HepG2 (cell line): ENCODE measurements around the gene AHCYL1. TPM values are rescaled to one million over a fixed set of nuclear protein-coding genes. Genes with fewer than 3 reads are reported as not detected.

Source experiments
- ATAC-seq: fragments of 200-7000 bp; cut with Tn5 transposase; 3 replicates; pipeline ENCODE4 v1.9.1; 2020; ENCODE audit warnings: mild to moderate bottlenecking, moderate library complexity
- BruUV-seq: library from RNA; stranded (reverse); fragments of 400-500 nt; replicated peaks from 2 replicates; lab custom pipeline; 2021; lab: Mats Ljungman, UMichigan
- CTCF ChIA-PET: fragments of 300-600 bp; formaldehyde crosslinking; extraction: SDS; loops from one replicate; lab custom pipeline; 2021; ENCODE audit warnings: low total read pairs, inconsistent platforms, low intra/inter-chr PET ratio; lab: Yijun Ruan, JAX
- POLR2A ChIA-PET: fragments of 350-600 bp; sonication (Branson Sonifier 250); formaldehyde crosslinking; loops from one replicate; lab custom pipeline; 2020; ENCODE audit warnings: antibody characterized with exemption, inconsistent platforms; lab: Yijun Ruan, JAX
- DNase-seq: peaks from one replicate; pipeline ENCODE4 v3.0.0-alpha.2; 2015; ENCODE audit warnings: low spot score
- FAIRE-seq: peaks from 3 replicates; lab custom pipeline; 2011; peaks lifted over from hg19 to GRCh38; lab: Jason Lieb, UNC
- H2AFZ ChIP-seq: one replicate; pipeline ENCODE4 v1.6.1; 2011; ENCODE audit warnings: low read length, inconsistent platforms
- H3K27ac ChIP-seq: fragments of 300-600 bp; 3 replicates; pipeline ENCODE4 v1.8.0; 2011; ENCODE audit warnings: mixed run types, mild to moderate bottlenecking, mixed read lengths, low read length, inconsistent platforms; ENCODE audit not compliant: insufficient read depth; ENCODE audit errors: extremely low read length
- H3K27me3 ChIP-seq, 2 experiments: fragments of 200-600 bp in 1 of 2; 2 replicates in 1 of 2; 3 replicates in 1 of 2; pipeline versions ENCODE4 v1.6.0 to v1.8.0; 2011; ENCODE audit warnings: low read length in 2 of 2, mild to moderate bottlenecking in 2 of 2, moderate library complexity in 2 of 2, inconsistent platforms in 1 of 2; ENCODE audit not compliant: insufficient read depth in 2 of 2, control insufficient read depth in 1 of 2
- H3K36me3 ChIP-seq, 2 experiments: fragments of 200-600 bp in 1 of 2; replicated peaks in 1 of 2; 2 replicates in 1 of 2; 3 replicates in 1 of 2; pipeline versions ENCODE4 v1.5.1 to v1.8.0; 2011; ENCODE audit warnings: low read length in 2 of 2, inconsistent platforms in 1 of 2; ENCODE audit not compliant: insufficient read depth in 2 of 2, control insufficient read depth in 1 of 2
- H3K4me1 ChIP-seq: 2 replicates; pipeline ENCODE4 v1.5.1; 2012; ENCODE audit warnings: low read length, inconsistent platforms; ENCODE audit not compliant: insufficient read depth
- H3K4me2 ChIP-seq: 2 replicates; pipeline ENCODE4 v1.6.0; 2011; ENCODE audit warnings: low read depth, low read length, inconsistent platforms
- H3K4me3 ChIP-seq, 3 experiments: fragments of 200-600 bp in 1 of 3; sonication (generic), shearing (Covaris generic) in 1 of 3; replicated peaks in 1 of 3; 2 replicates each; pipeline ENCODE4 v1.5.1; 2011 to 2016; ENCODE audit warnings: low read length in 3 of 3, inconsistent platforms in 2 of 3, low read depth in 2 of 3, mild to moderate bottlenecking in 2 of 3, control low read depth in 1 of 3, mixed read lengths in 1 of 3; ENCODE audit not compliant: insufficient read depth in 1 of 3
- H3K79me2 ChIP-seq: one replicate; pipeline ENCODE4 v1.6.1; 2011; ENCODE audit warnings: low read length, inconsistent platforms; ENCODE audit not compliant: insufficient read depth
- H3K9ac ChIP-seq: 2 replicates; pipeline ENCODE4 v1.6.0; 2011; ENCODE audit warnings: mild to moderate bottlenecking, low read depth, low read length, inconsistent platforms; ENCODE audit not compliant: insufficient read depth
- H3K9me3 ChIP-seq: 2 replicates; pipeline ENCODE4 v1.5.1; 2012; ENCODE audit warnings: mild to moderate bottlenecking, low read length
- H4K20me1 ChIP-seq: 2 replicates; pipeline ENCODE4 v1.6.0; 2011; ENCODE audit warnings: inconsistent platforms, mild to moderate bottlenecking, low read length, moderate library complexity; ENCODE audit not compliant: insufficient read depth
- SRSF4 ChIP-seq: fragments of 200-400 bp; formaldehyde crosslinking; IDR thresholded peaks from one replicate; pipeline ENCODE4 v1.6.1; 2018; ENCODE audit warnings: mild to moderate bottlenecking, low read depth, low read length, moderate library complexity; ENCODE audit not compliant: poor library complexity, severe bottlenecking
- TBP ChIP-seq: sonication (generic); formaldehyde crosslinking; IDR thresholded peaks from 2 replicates; pipeline ENCODE4 v1.5.0; 2020; ENCODE audit warnings: missing genetic modification reagents
- ZNF180 ChIP-seq: sonication (generic); formaldehyde crosslinking; IDR thresholded peaks from 2 replicates; pipeline ENCODE4 v1.4.0; 2020; ENCODE audit warnings: low read depth, missing genetic modification reagents, borderline replicate concordance
- ZNF460 ChIP-seq: sonication (generic); formaldehyde crosslinking; IDR thresholded peaks from 2 replicates; pipeline ENCODE4 v1.5.1; 2020; ENCODE audit warnings: missing genetic modification reagents, mild to moderate bottlenecking, borderline replicate concordance
- WGBS: methylation state at CpG from one replicate; pipeline ENCODE4 v1.1.6; 2017; ENCODE audit warnings: low lambda C conversion rate; 5-methylcytosine and 5-hydroxymethylcytosine counted together
- in situ Hi-C: cut with HindIII; loops from 2 replicates; pipeline ENCODE4 v1.10.0; 2017; ENCODE audit warnings: low pct_unique_long_range_greater_than_20kb; ENCODE audit not compliant: extremely low pct_ligation_motif_present
- intact Hi-C: fragments of 100-400 bp; cut with micrococcal nuclease; formaldehyde crosslinking; loops from one replicate; pipeline ENCODE4 v1.10.0; 2022; ENCODE audit not compliant: unreplicated experiment
- polyA plus RNA-seq, 8 experiments: library from polyadenylated mRNA; depleted of rRNA in 3 of 8; stranded (reverse) in 7 of 8; unstranded in 1 of 8; fragments of >200 nt; fragmentation: Illumina TruSeq in 4 of 8; extraction: Trizol in 4 of 8; gene quantifications; 2 replicates each; pipeline versions ENCODE4 v1.2.1 to v1.2.3, GENCODE V29; 2011 to 2016; ENCODE audit warnings: low read depth in 4 of 8, missing spikeins in 1 of 8, mixed read lengths in 1 of 8; ENCODE audit not compliant: insufficient read depth in 1 of 8
- total RNA-seq, 5 experiments: library from RNA; depleted of rRNA; stranded (reverse); fragments of >200 nt; fragmentation: Illumina TruSeq; extraction: Trizol; gene quantifications; 2 replicates each; pipeline ENCODE4 v1.2.3, GENCODE V29; 2016; ENCODE audit warnings: low read depth in 1 of 5
- TF ChIP-seq, protein P1 (sequence below): sonication (generic); formaldehyde crosslinking; IDR thresholded peaks from 2 replicates; pipeline ENCODE4 v1.4.0; 2020; ENCODE audit warnings: mild to moderate bottlenecking, missing genetic modification reagents
- TF ChIP-seq, protein P2 (sequence below): sonication (generic); formaldehyde crosslinking; IDR thresholded peaks from 2 replicates; pipeline ENCODE4 v1.4.0; 2020; ENCODE audit warnings: missing genetic modification reagents
- TF ChIP-seq, protein P3 (sequence below): sonication (generic); formaldehyde crosslinking; IDR thresholded peaks from one replicate; pipeline ENCODE4 v1.5.1; 2020; ENCODE audit warnings: mild to moderate bottlenecking, missing genetic modification reagents; ENCODE audit errors: not compliant biosample characterization

Gene AHCYL1
- total and polyA plus RNA-seq, 2 of the 13 experiments (the other 11 are each of a cell fraction or from before 2014, with no cell fraction given): 40.9 to 76.3 TPM

DNA sequence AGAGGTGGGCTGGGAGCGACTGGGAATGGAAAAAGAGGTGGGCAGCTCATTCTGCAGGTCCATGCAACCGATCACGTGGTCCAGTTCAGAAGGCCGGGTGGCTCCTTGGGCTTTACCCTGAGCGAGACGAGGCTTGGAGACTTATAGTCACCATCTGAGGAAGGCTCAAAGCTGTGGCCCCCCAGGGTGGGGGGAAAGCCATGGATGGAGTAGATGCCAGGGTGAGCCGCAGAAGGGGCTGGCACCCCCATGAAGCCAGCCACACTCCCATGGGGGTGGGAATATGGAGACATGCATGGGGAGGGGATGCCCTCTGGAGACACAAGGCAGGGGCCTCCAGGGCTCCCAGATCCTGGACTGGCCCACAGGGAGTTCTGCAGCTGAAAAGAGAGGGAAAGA is 76.1 kb downstream of the AHCYL1 start:
- intact Hi-C loops: no loop called here
- Histone ChIP-seq H3K4me2 (no peak overlapping the region), H4K20me1 (no peaks in the 10 kb centered on the region), H3K9me3 (no peaks in the 10 kb centered on the region), H3K36me3 (peaks cover 9 to 24% of the 10 kb centered on the region in 2 experiments; a peak in 4 of 5 replicates), H3K27me3 (no peaks in the 10 kb centered on the region), H3K4me3 (no peak overlapping the region), H3K4me1 (peaks cover 13% of the 10 kb centered on the region), H3K9ac (no peak overlapping the region), H3K79me2 (no peaks in the 10 kb centered on the region)
- DNase-seq (no peak), ATAC-seq (no peak), FAIRE-seq (no peak)
- BruUV-seq: no TSS peak
- POLR2A ChIA-PET: interaction anchor here (1.2 to 2.0 kb wide), 2 partner anchors 26 to 28 kb away, joined by 4 to 8 read pairs; partner anchors contain the start of gene STRIP1
- no peak for TF ChIP-seq ZNF460
- TF ChIP-seq, protein P1, sequence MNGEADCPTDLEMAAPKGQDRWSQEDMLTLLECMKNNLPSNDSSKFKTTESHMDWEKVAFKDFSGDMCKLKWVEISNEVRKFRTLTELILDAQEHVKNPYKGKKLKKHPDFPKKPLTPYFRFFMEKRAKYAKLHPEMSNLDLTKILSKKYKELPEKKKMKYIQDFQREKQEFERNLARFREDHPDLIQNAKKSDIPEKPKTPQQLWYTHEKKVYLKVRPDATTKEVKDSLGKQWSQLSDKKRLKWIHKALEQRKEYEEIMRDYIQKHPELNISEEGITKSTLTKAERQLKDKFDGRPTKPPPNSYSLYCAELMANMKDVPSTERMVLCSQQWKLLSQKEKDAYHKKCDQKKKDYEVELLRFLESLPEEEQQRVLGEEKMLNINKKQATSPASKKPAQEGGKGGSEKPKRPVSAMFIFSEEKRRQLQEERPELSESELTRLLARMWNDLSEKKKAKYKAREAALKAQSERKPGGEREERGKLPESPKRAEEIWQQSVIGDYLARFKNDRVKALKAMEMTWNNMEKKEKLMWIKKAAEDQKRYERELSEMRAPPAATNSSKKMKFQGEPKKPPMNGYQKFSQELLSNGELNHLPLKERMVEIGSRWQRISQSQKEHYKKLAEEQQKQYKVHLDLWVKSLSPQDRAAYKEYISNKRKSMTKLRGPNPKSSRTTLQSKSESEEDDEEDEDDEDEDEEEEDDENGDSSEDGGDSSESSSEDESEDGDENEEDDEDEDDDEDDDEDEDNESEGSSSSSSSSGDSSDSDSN (CRISPR knock-in tag): 0 out of 2 replicates have a peak, but pooled peaks have one; percentile 24
- no peak for TF ChIP-seq TBP (CRISPR knock-in tag)
- TF ChIP-seq, protein P2, sequence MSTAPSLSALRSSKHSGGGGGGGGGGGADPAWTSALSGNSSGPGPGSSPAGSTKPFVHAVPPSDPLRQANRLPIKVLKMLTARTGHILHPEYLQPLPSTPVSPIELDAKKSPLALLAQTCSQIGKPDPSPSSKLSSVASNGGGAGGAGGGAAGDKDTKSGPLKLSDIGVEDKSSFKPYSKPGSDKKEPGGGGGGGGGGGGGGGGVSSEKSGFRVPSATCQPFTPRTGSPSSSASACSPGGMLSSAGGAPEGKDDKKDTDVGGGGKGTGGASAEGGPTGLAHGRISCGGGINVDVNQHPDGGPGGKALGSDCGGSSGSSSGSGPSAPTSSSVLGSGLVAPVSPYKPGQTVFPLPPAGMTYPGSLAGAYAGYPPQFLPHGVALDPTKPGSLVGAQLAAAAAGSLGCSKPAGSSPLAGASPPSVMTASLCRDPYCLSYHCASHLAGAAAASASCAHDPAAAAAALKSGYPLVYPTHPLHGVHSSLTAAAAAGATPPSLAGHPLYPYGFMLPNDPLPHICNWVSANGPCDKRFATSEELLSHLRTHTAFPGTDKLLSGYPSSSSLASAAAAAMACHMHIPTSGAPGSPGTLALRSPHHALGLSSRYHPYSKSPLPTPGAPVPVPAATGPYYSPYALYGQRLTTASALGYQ (CRISPR knock-in tag): no peak
- no peak for TF ChIP-seq ZNF180 (CRISPR knock-in tag)
- TF ChIP-seq SRSF4: no peak
- TF ChIP-seq, protein P3, sequence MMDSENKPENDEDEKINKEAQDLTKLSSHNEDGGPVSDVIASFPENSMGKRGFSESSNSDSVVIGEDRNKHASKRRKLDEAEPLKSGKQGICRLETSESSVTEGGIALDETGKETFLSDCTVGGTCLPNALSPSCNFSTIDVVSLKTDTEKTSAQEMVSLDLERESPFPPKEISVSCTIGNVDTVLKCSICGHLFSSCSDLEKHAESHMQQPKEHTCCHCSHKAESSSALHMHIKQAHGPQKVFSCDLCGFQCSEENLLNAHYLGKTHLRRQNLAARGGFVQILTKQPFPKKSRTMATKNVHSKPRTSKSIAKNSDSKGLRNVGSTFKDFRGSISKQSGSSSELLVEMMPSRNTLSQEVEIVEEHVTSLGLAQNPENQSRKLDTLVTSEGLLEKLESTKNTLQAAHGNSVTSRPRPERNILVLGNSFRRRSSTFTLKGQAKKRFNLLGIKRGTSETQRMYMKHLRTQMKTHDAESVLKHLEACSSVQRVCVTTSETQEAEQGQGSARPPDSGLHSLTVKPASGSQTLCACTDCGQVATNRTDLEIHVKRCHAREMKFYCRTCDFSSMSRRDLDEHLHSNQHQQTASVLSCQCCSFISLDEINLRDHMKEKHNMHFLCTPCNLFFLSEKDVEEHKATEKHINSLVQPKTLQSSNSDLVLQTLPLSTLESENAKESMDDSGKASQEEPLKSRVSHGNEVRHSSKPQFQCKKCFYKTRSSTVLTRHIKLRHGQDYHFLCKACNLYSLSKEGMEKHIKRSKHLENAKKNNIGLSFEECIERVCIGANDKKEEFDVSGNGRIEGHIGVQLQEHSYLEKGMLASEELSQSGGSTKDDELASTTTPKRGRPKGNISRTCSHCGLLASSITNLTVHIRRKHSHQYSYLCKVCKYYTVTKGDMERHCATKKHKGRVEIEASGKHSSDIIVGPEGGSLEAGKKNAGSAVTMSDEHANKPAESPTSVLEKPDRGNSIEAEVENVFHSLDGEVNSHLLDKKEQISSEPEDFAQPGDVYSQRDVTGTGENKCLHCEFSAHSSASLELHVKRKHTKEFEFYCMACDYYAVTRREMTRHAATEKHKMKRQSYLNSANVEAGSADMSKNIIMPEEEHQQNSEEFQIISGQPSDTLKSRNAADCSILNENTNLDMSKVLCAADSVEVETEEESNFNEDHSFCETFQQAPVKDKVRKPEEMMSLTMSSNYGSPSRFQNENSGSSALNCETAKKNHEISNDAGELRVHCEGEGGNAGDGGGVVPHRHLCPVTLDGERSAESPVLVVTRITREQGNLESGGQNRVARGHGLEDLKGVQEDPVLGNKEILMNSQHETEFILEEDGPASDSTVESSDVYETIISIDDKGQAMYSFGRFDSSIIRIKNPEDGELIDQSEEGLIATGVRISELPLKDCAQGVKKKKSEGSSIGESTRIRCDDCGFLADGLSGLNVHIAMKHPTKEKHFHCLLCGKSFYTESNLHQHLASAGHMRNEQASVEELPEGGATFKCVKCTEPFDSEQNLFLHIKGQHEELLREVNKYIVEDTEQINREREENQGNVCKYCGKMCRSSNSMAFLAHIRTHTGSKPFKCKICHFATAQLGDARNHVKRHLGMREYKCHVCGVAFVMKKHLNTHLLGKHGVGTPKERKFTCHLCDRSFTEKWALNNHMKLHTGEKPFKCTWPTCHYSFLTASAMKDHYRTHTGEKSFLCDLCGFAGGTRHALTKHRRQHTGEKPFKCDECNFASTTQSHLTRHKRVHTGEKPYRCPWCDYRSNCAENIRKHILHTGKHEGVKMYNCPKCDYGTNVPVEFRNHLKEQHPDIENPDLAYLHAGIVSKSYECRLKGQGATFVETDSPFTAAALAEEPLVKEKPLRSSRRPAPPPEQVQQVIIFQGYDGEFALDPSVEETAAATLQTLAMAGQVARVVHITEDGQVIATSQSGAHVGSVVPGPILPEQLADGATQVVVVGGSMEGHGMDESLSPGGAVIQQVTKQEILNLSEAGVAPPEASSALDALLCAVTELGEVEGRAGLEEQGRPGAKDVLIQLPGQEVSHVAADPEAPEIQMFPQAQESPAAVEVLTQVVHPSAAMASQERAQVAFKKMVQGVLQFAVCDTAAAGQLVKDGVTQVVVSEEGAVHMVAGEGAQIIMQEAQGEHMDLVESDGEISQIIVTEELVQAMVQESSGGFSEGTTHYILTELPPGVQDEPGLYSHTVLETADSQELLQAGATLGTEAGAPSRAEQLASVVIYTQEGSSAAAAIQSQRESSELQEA (CRISPR knock-in tag): no peak
- TF ChIP-seq, all 625 proteins: peak for 1
- in situ Hi-C loops: no loop called here
- CTCF ChIA-PET: interaction anchor here (1.7 kb wide), 1 partner anchor 45 kb away, joined by 4 read pairs; no protein-coding TSS in a partner anchor
- H2AFZ ChIP-seq: no peak overlapping the region
- no peak overlapping the region for H3K27ac ChIP-seq
- 97% methylated on average over 4 of the region's 7 CpGs for WGBS
